GM12864 (cell line): Measurements from ENCODE around the gene CARMIL1.
A peak's percentile ranks its signal among the peaks of the same experiment; 100 is the strongest.

Experiments used
- DNase-seq: peaks from one replicate; pipeline ENCODE4 v3.0.0-alpha.2; 2011; ENCODE audit warnings: low read depth
- H3K4me3 ChIP-seq: 2 replicates; pipeline ENCODE4 v1.5.1; 2011; ENCODE audit warnings: mild to moderate bottlenecking, low read depth, low read length, control low read depth
- CTCF ChIP-seq: IDR thresholded peaks from 2 replicates; pipeline ENCODE4 v1.5.1; 2011; ENCODE audit warnings: low read depth, mild to moderate bottlenecking, moderate library complexity, low read length, control low read depth, inconsistent platforms; ENCODE audit errors: missing control alignments

Gene CARMIL1

GRCh38 chr6:25486550-25486949 lies 207.4 kb downstream of the CARMIL1 start:
- no peak for TF ChIP-seq CTCF
- H3K4me3 ChIP-seq = no peak overlapping the region
- no peak for DNase-seq

- H3K4me3 ChIP-seq = no peak overlapping the region
- no peak for TF ChIP-seq CTCF
- DNase-seq = no peak
Observed at GRCh38 chr6:25487012-25487411, 207.8 kb downstream of the CARMIL1 start.

- H3K4me3 ChIP-seq = no peak overlapping the region
- TF ChIP-seq CTCF = no peak
- DNase-seq = no peak
Observed at GRCh38 chr6:25488156-25488555, 209.0 kb downstream of the CARMIL1 start.

- no peak overlapping the region for H3K4me3 ChIP-seq
- TF ChIP-seq CTCF = no peak
- no peak for DNase-seq
Observed at GRCh38 chr6:25489399-25489798, 210.2 kb downstream of the CARMIL1 start.

- no peak overlapping the region for H3K4me3 ChIP-seq
- peak; percentile 82 for TF ChIP-seq CTCF
- DNase-seq = peak; percentile 57
Observed at GRCh38 chr6:25490018-25490801, 211.0 kb downstream of the CARMIL1 start.

GRCh38 chr6:25492951-25493350 lies 213.8 kb downstream of the CARMIL1 start:
- no peak overlapping the region for H3K4me3 ChIP-seq
- no peak for TF ChIP-seq CTCF
- DNase-seq = no peak

GRCh38 chr6:25494469-25494868 lies 215.3 kb downstream of the CARMIL1 start:
- no peak overlapping the region for H3K4me3 ChIP-seq
- no peak for TF ChIP-seq CTCF
- no peak for DNase-seq
